K562 (cell line): ENCODE results near the gene ZNF692.
A peak's percentile ranks its signal among the peaks of the same experiment; 100 is the strongest.

Source experiments
- ARNT ChIP-seq, 2 experiments: fragments of 450-650 bp; IDR thresholded peaks; 2 replicates each; pipeline ENCODE4 v1.6.1; 2016; ENCODE audit warnings: mild to moderate bottlenecking in 1 of 2
- ATF3 ChIP-seq, 2 experiments: fragments of 450-650 bp in 1 of 2; sonication (generic) in 1 of 2; formaldehyde crosslinking in 1 of 2; IDR thresholded peaks in 1 of 2; conservative IDR thresholded peaks in 1 of 2; 2 replicates each; pipeline versions ENCODE4 v1.6.1 to v1.8.1; 2016 to 2023; ENCODE audit warnings: mild to moderate bottlenecking in 2 of 2, moderate library complexity in 2 of 2, inconsistent platforms in 1 of 2, missing genetic modification reagents in 1 of 2
- BCLAF1 ChIP-seq, 2 experiments: fragments of 450-650 bp in 1 of 2; IDR thresholded peaks; 2 replicates each; pipeline ENCODE4 v1.6.1; 2011 to 2017; ENCODE audit warnings: low read depth in 2 of 2, antibody characterized with exemption in 1 of 2, borderline replicate concordance in 1 of 2, low read length in 1 of 2, mild to moderate bottlenecking in 1 of 2, mixed read lengths in 1 of 2; ENCODE audit not compliant: control insufficient read depth in 1 of 2
- CLOCK ChIP-seq: fragments of 250-450 bp; sonication (Bioruptor Pico); IDR thresholded peaks from 2 replicates; pipeline ENCODE4 v1.4.0; 2020; ENCODE audit warnings: mild to moderate bottlenecking, moderate library complexity, borderline replicate concordance
- CREB1 ChIP-seq, 2 experiments: sonication (generic) in 1 of 2; formaldehyde crosslinking in 1 of 2; IDR thresholded peaks; 2 replicates each; pipeline versions ENCODE4 v1.6.1 to v1.8.0; 2012 to 2022; ENCODE audit warnings: inconsistent platforms in 1 of 2, mild to moderate bottlenecking in 1 of 2, missing genetic modification reagents in 1 of 2, moderate library complexity in 1 of 2
- E4F1 ChIP-seq: fragments of 250-450 bp; sonication (Bioruptor Pico); IDR thresholded peaks from 2 replicates; pipeline ENCODE4 v1.5.0; 2021; ENCODE audit warnings: mild to moderate bottlenecking, borderline replicate concordance
- FOS ChIP-seq: IDR thresholded peaks from 3 replicates; pipeline ENCODE4 v1.6.1; 2011; ENCODE audit not compliant: insufficient read length; ENCODE audit errors: extremely low read depth
- GABPA ChIP-seq: fragments of 200-800 bp; sonication (Bioruptor generic); conservative IDR thresholded peaks from 2 replicates; pipeline ENCODE4 v1.6.1; 2016; ENCODE audit warnings: low read depth, missing genetic modification characterization, missing compliant biosample characterization
- KLF6 ChIP-seq: fragments of 250-450 bp; sonication (Bioruptor Pico); IDR thresholded peaks from 2 replicates; pipeline ENCODE4 v1.4.0; 2020; ENCODE audit warnings: mild to moderate bottlenecking, moderate library complexity, borderline replicate concordance
- PREB ChIP-seq: sonication (generic); formaldehyde crosslinking; IDR thresholded peaks from 2 replicates; pipeline ENCODE4 v1.8.1; 2023; ENCODE audit warnings: mild to moderate bottlenecking, missing genetic modification reagents
- SP1 ChIP-seq: sonication (generic); formaldehyde crosslinking; IDR thresholded peaks from 2 replicates; pipeline ENCODE4 v1.8.1; 2022; ENCODE audit warnings: mild to moderate bottlenecking, missing genetic modification reagents

- TF ChIP-seq BCLAF1 (IDR thresholded peaks at IDR 0.05; ENCODE audit: borderline replicate concordance in 1 of 2, control insufficient read depth in 1 of 2, low read depth in 2 of 2, low read length in 1 of 2) (no peak), FOS (no peak), GABPA (no peak), ATF3 (IDR thresholded peaks at IDR 0.05) (no peak), ATF3 (CRISPR knock-in tag; conservative IDR thresholded peaks at IDR 0.05) (no peak), SP1 (CRISPR knock-in tag) (no peak), E4F1 (no peak), ARNT (IDR thresholded peaks at IDR 0.05) (no peak), PREB (CRISPR knock-in tag) (no peak), CREB1 (IDR thresholded peaks at IDR 0.05) (0 out of 2 replicates have a peak, but pooled peaks have one; percentile 6), CREB1 (CRISPR knock-in tag; IDR thresholded peaks at IDR 0.05) (no peak), KLF6 (CRISPR knock-in tag) (no peak), CLOCK (no peak)
These were observed 25.9 kb upstream of the ZNF692 start for GRCh38 chr1:248884632-248885295.
